ENCODE results near the gene SERINC1.

Gene SERINC1

GRCh38 chr6:122399348-122400120, 72.1 kb downstream of the SERINC1 start, which contains the start of gene HSF2:
Gene HSF2 (plus strand): TSS chr6:122399652. CDS start chr6:122399738, 86 bp downstream.
- Histone ChIP-seq H3K36me3 (replicated peaks) (no peaks in the 10 kb centered on the region), H3K9me3 (no peaks in the 10 kb centered on the region), H3K4me3 (peak within 1 kb of the TSS; percentile 89), H3K27me3 (ENCODE audit: low read depth) (no peaks in the 10 kb centered on the region), H3K4me1 (peaks cover 10% of the 10 kb centered on the region)
- in situ Hi-C loops (cut with MboI; ENCODE audit: low sequenced_read_pairs) = no loop called here
- DNase-seq (ENCODE audit: low spot score in 2 of 2) = peak; percentile 92 to 96

- Histone ChIP-seq H3K36me3 (replicated peaks) (no peaks in the 10 kb centered on the region), H3K9me3 (no peaks in the 10 kb centered on the region), H3K27me3 (ENCODE audit: low read depth) (no peaks in the 10 kb centered on the region), H3K4me3 (no peak overlapping the region), H3K4me1 (peaks cover 10% of the 10 kb centered on the region)
- no peak for DNase-seq (ENCODE audit: low spot score in 2 of 2)
- in situ Hi-C loops (cut with MboI; ENCODE audit: low sequenced_read_pairs) = no loop called here
Observed at GRCh38 chr6:122399055-122399347, 72.6 kb downstream of the SERINC1 start.

- H3K36me3 ChIP-seq (replicated peaks) = no peaks in the 10 kb centered on the region
- in situ Hi-C loops (cut with MboI; ENCODE audit: low sequenced_read_pairs) = no loop called here
- H3K27me3 ChIP-seq (ENCODE audit: low read depth) = peaks cover 11% of the 10 kb centered on the region
- no peaks in the 10 kb centered on the region for H3K9me3 ChIP-seq
- no peak overlapping the region for H3K4me3 ChIP-seq
- peaks cover 15% of the 10 kb centered on the region for H3K4me1 ChIP-seq
- DNase-seq (ENCODE audit: low spot score in 2 of 2) = no peak
Observed at GRCh38 chr6:122394016-122394415, 77.6 kb downstream of the SERINC1 start.

- peaks cover 11% of the 10 kb centered on the region for H3K4me1 ChIP-seq
- H3K4me3 ChIP-seq = no peak overlapping the region
- in situ Hi-C loops (cut with MboI; ENCODE audit: low sequenced_read_pairs) = no loop called here
- no peak for DNase-seq (ENCODE audit: low spot score in 2 of 2)
- peaks cover 11% of the 10 kb centered on the region for H3K27me3 ChIP-seq (ENCODE audit: low read depth)
- no peaks in the 10 kb centered on the region for H3K36me3 ChIP-seq (replicated peaks)
- no peaks in the 10 kb centered on the region for H3K9me3 ChIP-seq
Observed at GRCh38 chr6:122393351-122393896, 78.2 kb downstream of the SERINC1 start.

Measured in HAP-1 (cell line).